Left lung (tissue), 10 donors: ENCODE data around the gene PREX1. TPM values are rescaled to one million over a fixed set of nuclear protein-coding genes. Genes with fewer than 3 reads are reported as not detected.
A peak's percentile ranks its signal among the peaks of the same experiment; 100 is the strongest.

Experiments used
- ATAC-seq: fragments of 200-7000 bp; cut with Tn5 transposase; one replicate; pipeline ENCODE4 v1.9.1; 2020; ENCODE audit warnings: moderate library complexity
- DNase-seq, 4 donors: peaks; one replicate each; pipeline ENCODE4 v3.0.0-alpha.2; 2013 to 2020
- H3K27ac ChIP-seq, 2 donors: fragments of 200-600 bp; sonication (generic) in 1 of 2; one replicate each; pipeline versions ENCODE4 v1.5.0 to v1.8.0; 2020 to 2021
- H3K27me3 ChIP-seq, 2 donors: fragments of 200-600 bp; sonication (generic) in 1 of 2; one replicate each; pipeline versions ENCODE4 v1.5.0 to v1.8.0; 2020 to 2021
- H3K36me3 ChIP-seq, 2 donors: fragments of 200-600 bp; sonication (generic) in 1 of 2; one replicate each; pipeline versions ENCODE4 v1.5.0 to v1.8.0; 2020 to 2021
- H3K4me1 ChIP-seq, 2 donors: fragments of 200-600 bp; one replicate each; pipeline ENCODE4 v1.8.0; 2021
- H3K4me3 ChIP-seq, 2 donors: fragments of 200-600 bp; sonication (generic) in 1 of 2; one replicate each; pipeline versions ENCODE4 v1.5.0 to v1.8.0; 2020 to 2021; ENCODE audit warnings: mild to moderate bottlenecking in 1 of 2
- H3K9me3 ChIP-seq, 2 donors: fragments of 200-600 bp; sonication (generic) in 1 of 2; one replicate each; pipeline versions ENCODE4 v1.5.0 to v1.8.0; 2020 to 2021
- intact Hi-C, 2 donors: fragments of 100-400 bp; cut with DNase I; formaldehyde crosslinking; loops; one replicate each; pipeline versions ENCODE4 v1.11.2 to v1.14.2; 2022
- polyA plus RNA-seq, 6 donors: library from polyadenylated mRNA; unstranded; fragments of 120-200 nt; gene quantifications; one replicate each; pipeline ENCODE4 v1.2.1, GENCODE V29; 2013; ENCODE audit not compliant: insufficient read length in 6 of 6
- total RNA-seq, 2 donors: library from RNA; stranded (reverse); fragmentation: NEBNext Ultra II Directional; extraction: Animal tissue kit (Norgen Biotek cat#: 25700); gene quantifications; one replicate each; pipeline ENCODE4 v1.2.1, GENCODE V29; 2021
- TF ChIP-seq, protein P1 (sequence below), 2 donors: fragments of 200-600 bp; sonication (generic) in 1 of 2; IDR thresholded peaks; one replicate each; pipeline versions ENCODE4 v1.5.0 to v1.8.0; 2021; ENCODE audit warnings: antibody characterized with exemption in 2 of 2
- donor health status: DM: no; HTN: yes; CAD: no.
- donor health status: DM: no; HTN: no; CAD: no.

PREX1 gene
- total and polyA plus RNA-seq, 8 donors = 20.3 to 111 (median 26.1) TPM

DNA sequence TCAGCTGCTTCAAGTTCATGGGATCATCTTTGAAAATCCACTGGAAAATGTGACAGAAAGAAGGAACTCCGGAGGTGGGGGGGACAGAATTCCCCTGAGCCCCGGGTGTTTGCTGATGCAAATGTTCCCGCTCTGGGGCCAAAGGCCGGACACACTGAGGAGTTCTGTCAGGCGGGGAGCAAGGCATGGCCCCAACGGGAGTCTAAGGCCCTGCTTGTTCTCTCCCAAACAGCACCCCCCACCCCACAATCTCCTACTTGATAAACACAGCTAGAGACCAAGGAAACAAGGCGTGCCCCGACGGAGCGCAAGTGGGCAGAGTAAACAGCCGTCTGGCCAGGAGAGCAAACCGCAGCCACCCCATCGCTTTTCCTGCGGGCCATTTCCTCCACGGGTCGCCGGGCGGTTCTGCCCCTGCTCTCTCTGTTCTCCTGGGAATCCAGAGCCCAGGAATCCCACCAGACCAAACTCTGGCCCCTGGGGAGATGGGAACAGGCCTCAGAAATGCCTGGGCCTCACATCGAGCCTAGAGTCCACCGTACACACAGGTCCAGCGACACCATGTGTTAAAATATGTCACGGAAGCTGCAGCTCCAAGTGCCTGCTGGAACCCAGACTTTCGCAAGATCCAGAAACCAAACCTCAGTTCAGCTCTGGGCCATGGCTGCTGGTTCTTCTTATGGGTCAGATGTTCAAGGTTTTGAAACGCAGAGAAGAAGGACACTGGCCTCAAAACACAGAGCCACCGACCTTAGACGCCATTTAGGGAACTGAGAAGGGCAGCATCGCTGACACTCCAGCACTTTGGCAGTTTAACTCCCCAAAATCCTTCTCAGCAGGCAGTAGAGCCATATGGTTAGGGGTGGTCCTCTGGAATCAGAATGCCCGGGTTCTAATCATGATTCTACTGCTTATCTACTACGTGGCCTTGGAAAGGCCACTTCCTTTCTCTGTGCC, 104.2 kb downstream of the PREX1 start:
- peak overlapping the region; percentile 71 to 90 for H3K27ac ChIP-seq
- no peaks in the 10 kb centered on the region for H3K27me3 ChIP-seq
- intact Hi-C loops = no loop called here
- peaks cover 0 to 40% of the 10 kb centered on the region in 2 donors for H3K36me3 ChIP-seq
- peaks cover 30 to 88% of the 10 kb centered on the region in 2 donors for H3K4me1 ChIP-seq
- ATAC-seq (peak; percentile 55), DNase-seq (peak in 3 of 4 donors; percentile 41 to 87 (median 66))
- TF ChIP-seq, protein P1, sequence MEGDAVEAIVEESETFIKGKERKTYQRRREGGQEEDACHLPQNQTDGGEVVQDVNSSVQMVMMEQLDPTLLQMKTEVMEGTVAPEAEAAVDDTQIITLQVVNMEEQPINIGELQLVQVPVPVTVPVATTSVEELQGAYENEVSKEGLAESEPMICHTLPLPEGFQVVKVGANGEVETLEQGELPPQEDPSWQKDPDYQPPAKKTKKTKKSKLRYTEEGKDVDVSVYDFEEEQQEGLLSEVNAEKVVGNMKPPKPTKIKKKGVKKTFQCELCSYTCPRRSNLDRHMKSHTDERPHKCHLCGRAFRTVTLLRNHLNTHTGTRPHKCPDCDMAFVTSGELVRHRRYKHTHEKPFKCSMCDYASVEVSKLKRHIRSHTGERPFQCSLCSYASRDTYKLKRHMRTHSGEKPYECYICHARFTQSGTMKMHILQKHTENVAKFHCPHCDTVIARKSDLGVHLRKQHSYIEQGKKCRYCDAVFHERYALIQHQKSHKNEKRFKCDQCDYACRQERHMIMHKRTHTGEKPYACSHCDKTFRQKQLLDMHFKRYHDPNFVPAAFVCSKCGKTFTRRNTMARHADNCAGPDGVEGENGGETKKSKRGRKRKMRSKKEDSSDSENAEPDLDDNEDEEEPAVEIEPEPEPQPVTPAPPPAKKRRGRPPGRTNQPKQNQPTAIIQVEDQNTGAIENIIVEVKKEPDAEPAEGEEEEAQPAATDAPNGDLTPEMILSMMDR (IDR thresholded peaks at IDR 0.05) = no peak
- peak overlapping the region in 1 of 2 donors; percentile 17 for H3K4me3 ChIP-seq
- no peaks in the 10 kb centered on the region for H3K9me3 ChIP-seq

DNA sequence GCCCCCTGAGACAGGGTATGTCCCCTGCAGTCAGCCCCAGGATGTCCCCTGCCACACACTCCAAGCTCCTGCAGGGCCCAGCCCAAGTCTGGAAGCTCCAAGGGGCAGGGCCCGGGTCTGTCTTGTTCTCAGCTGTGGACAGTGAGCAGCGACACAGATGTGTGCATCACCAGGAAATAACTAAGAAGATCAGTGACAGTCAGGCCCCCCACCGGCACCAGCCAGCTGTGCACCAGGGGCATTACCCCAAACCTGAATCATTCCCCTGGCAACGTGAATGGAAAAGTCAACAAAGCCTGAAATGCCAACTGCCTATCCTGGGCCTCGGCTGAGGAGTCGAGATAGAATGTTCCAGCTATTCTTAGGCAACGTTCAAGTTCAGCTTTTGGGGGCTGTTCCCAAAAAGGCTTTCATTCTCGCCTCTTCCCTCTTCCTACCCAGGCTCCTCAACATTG, 105.0 kb downstream of the PREX1 start:
- peak; percentile 30 for ATAC-seq
- intact Hi-C loops = no loop called here
- Histone ChIP-seq H3K9me3 (no peaks in the 10 kb centered on the region), H3K36me3 (peaks cover 0 to 33% of the 10 kb centered on the region in 2 donors), H3K27ac (peak overlapping the region; percentile 71 to 90), H3K4me1 (peaks cover 30 to 89% of the 10 kb centered on the region in 2 donors), H3K4me3 (peak overlapping the region in 1 of 2 donors; percentile 17), H3K27me3 (no peaks in the 10 kb centered on the region)
- TF ChIP-seq, protein P1 (IDR thresholded peaks at IDR 0.05) = no peak
- no peak for DNase-seq

DNA sequence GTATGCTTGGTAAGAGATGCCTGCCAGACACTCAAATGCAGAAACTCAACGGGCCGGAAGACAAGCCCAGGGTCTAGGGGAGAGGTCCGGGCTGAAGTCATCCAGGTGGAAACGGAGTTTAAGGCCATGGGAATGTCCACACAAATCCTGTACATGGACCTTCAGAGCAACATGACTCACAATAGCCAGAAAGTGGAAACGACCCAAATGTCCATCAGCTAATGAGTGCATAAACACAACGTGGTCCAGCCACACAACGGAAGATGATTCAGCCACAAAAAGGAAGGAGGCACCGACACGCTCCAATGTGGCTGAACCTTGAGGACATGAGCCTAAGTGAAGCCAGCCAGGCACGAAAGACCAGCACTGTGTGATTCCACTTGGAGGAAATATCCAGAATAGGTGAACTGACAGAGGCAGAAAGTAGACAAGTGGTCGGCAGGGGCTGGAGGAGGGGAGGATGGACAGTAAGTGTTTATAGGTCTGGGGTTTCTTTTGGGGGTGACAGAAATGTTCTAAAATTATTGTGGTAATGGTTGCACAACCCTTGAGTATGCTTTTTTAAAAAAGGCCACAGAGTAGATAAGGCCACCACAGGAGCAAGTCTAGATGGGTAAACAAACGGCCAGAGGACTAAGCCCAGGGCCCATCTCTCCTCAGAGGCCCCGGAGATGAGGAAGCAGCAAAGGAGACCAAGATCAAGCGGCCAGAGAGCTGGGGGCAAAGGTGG, 105.6 kb downstream of the PREX1 start:
- peaks cover 30 to 95% of the 10 kb centered on the region in 2 donors for H3K4me1 ChIP-seq
- peak in 1 of 4 donors; percentile 68 for DNase-seq

DNA sequence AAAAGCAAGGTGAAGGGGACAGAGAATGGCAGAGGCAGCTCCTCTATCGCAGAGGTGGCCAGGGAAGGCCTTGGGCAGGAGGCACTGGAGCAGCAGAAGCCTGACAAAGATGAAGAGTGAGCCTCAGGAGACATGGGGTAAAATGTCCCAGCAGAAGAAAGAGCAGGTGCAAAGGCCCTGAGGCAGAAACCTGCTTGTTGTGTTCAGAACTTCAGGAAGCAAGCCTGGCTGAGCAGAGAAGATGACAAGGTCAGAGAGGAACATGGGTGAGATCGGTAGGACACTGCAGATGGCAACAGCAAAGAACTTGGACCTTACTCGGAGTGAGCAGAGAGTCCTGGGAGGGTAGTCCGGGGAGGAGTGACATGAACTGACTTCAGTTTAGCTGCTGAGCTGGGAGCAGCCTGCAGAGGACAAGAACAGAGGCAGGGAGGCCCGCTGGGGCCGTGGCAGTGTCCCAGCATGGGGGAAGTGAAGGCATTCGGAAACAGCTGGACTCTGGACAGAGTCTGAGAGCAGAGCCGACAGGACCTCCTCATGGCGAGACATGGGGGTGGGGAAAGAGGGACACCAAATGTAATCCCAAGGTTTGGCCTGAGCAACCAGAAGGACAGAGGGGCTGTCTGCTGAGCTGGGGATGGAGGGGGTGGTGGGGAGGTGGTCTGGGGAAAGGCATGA, 106.3 kb downstream of the PREX1 start:
- no peaks in the 10 kb centered on the region for H3K27me3 ChIP-seq
- no peak overlapping the region for H3K4me3 ChIP-seq
- no peak for DNase-seq
- TF ChIP-seq, protein P1 (IDR thresholded peaks at IDR 0.05) = no peak
- intact Hi-C loops = no loop called here
- peaks cover 0 to 26% of the 10 kb centered on the region in 2 donors for H3K36me3 ChIP-seq
- H3K27ac ChIP-seq = peak overlapping the region; percentile 71 to 90
- ATAC-seq = no peak
- H3K4me1 ChIP-seq = peaks cover 30 to 100% of the 10 kb centered on the region in 2 donors
- no peaks in the 10 kb centered on the region for H3K9me3 ChIP-seq

More for the DNA sequence above, 105.6 kb downstream of the PREX1 start:
- no peaks in the 10 kb centered on the region for H3K9me3 ChIP-seq
- peak overlapping the region in 1 of 2 donors; percentile 17 for H3K4me3 ChIP-seq
- peaks cover 0 to 32% of the 10 kb centered on the region in 2 donors for H3K36me3 ChIP-seq
- ATAC-seq = peak; percentile 61
- H3K27ac ChIP-seq = peak overlapping the region; percentile 71 to 90
- intact Hi-C loops = no loop called here
- TF ChIP-seq, protein P1 (IDR thresholded peaks at IDR 0.05) = no peak
- no peaks in the 10 kb centered on the region for H3K27me3 ChIP-seq
